HG03432 (cell line): ENCODE data around the gene SUPV3L1.

Experiments used
- ATAC-seq: cut with Tn5 transposase; IDR thresholded peaks from one replicate; pipeline ENCODE4 v1.9.1; 2021; ENCODE audit warnings: mild to moderate bottlenecking, moderate library complexity; ENCODE audit not compliant: unreplicated experiment

SUPV3L1 gene

DNA sequence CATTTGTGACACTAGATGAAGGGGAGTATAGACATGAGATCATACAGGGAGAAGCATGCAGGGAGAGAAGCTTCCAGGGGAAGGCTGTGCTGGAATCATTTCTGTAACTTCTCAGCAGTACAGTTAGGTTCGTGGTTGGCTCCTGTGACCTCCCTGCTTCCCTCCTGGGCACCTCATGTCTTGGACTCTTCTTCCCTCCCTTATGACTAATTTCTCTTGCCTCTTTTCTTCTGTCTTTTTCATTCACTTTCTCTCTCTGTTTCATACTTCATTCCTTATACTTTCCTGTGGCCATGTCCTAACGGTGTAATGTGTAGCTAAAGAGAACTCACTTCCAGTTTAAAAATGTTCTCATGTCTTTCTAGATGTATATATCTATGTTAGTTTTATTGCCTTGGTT, 21.0 kb downstream of the SUPV3L1 start:
- ATAC-seq = no peak

DNA sequence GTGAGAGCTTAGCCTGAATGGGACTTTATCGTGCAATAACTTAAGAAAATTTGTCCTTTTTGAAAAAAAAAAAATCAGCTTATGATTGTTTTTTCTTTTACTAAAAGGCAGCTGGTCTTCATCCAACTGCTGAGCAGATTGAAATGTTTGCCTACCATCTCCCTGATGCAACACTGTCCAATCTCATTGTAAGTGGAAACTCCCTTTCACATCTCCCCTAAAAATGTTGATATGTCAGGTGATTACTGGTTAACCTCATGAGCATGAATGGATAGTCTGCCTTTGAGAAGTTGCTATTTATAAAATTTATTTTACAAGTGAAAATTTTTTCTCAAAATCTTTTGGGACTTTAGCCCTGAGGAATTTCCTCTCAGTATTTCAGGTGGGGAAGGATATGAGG, 22.3 kb downstream of the SUPV3L1 start:
- ATAC-seq = no peak

DNA sequence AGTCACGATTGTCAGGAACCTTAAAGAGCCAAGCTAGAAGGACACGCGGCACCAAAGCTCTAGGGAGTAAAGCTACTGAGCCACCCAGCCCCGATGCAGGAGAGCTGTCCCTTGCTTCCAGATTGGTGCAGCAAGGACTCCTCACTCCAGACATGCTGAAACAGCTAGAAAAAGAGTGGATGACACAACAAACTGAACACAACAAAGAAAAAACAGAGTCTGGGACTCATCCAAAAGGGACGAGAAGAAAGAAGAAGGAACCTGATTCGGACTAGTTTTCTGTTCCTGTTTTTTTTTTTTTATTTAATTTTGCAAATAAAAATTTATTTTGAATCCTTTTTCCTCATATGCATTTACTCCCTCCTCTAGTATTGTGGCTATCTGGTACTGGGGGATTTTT, 28.7 kb downstream of the SUPV3L1 start:
- no peak for ATAC-seq

DNA sequence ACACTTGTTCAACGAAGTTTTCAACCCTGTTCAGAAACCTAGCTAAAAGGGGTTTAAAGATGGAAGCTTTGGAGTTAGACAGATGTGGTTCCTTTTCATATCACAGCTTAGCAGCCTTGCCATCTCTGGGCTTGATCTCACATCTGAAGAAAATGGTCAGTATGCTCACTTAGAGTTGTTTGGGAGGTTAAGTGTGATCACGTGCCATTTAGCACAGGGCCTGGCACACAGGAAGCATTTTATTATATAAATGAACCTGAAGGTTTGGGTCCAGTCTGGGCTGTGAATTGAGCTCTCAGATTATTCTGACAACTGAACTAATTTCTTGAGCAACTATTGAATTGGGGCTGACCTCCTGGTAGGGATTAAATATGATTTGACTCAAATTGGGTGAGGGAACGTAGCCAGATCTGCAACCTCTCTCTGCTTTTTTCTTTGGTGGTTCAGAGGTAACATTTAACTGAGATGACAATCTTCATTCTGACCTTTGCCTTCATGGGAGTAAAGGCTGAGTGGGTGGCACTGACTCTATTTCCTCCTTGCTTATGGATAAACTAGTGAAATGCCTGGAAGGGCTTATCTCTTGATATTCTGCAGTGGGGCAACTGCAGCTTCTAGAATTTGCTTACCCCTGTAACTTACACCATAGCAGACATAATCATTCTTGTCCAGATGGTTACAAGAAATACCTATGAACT, 29.9 kb downstream of the SUPV3L1 start:
- ATAC-seq = no peak

DNA sequence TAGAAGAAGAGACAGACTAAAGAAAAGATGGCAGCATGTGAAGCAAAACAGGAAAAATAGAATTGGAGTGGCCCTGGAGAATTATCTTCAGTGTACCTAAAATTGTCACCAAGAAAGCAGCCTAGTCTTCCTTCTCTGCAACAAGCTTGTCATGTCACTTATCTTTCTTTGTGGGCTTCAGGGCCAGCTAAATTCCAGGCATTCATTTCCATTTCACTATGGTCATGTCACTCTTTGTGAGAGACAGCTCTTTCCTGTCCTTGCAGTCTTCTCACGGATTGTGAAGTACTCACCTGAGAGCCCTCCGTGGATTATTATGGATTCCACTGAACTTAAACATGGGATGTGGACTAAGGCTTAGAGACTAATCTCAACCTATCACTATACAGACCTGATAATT, 31.1 kb downstream of the SUPV3L1 start:
- no peak for ATAC-seq

GRCh38 chr10:69211524-69211923, 31.5 kb downstream of the SUPV3L1 start:
- ATAC-seq = no peak

- no peak for ATAC-seq
Observed at GRCh38 chr10:69213591-69214311, 33.7 kb downstream of the SUPV3L1 start.

DNA sequence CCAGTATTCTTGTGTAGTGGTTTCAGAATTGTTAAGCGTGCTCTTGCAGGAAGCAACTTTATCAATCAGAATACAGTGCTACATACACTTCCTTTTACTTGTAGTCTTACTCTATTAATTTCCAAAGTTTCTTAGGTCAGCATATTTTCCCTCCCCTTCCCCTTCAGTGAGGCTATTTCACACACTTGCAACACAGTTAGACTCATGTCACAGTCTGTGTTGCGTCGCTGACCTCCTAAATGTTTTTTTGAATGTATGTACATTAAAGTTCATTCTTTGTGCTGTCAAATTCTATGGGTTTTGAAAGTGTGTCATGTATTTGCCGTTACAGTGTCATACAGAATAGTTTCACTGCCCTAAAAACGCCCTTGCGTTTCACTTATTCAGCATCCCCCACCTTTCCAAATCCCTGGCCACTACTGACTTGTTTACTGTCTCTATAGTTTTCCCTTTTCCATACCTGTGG, 34.7 kb downstream of the SUPV3L1 start:
- ATAC-seq = no peak

DNA sequence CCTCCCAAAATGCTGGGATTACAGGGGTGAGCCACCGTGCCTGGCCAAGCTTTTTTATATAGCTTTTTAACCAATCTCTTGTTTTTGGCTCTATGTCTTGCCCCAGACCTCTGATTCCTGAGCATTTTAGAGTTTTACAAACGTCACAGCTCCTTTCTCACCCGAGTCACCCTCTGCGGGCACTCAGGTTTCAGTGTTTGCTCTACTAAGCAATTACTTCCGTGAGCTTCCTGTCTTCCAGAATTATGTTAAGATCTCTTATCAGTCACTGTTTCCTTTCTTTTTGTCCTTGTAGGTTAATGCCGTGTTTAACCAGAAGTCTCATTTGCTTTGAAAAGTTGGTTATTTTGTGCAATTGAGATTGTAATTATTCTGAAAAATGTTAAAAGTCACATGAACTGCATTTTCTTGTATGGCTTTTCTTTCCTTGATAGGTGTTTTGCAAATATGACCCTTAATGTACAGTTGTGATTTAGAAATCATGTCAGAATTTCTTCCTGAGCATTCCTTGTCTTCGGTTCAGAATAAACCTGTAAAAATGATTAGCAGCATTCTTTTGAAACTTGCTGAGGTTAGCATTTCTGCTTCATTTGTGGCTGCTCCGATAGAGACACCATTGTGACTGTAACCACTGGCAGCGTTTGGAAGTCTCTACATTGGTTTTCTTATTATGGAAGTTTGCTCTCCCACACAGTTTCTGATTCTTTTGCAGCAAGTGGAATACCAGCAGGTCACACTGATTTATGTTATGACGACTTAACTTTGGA, 35.6 kb downstream of the SUPV3L1 start:
- no peak for ATAC-seq

GRCh38 chr10:69216577-69217118, 36.6 kb downstream of the SUPV3L1 start:
- no peak for ATAC-seq

GRCh38 chr10:69217119-69217754, 37.2 kb downstream of the SUPV3L1 start:
- ATAC-seq = no peak

GRCh38 chr10:69218831-69219230, 38.8 kb downstream of the SUPV3L1 start:
- no peak for ATAC-seq

- no peak for ATAC-seq
Observed at GRCh38 chr10:69220041-69220451, 40.0 kb downstream of the SUPV3L1 start, which contains the start of gene HKDC1. TSS of gene HKDC1 (plus strand) at chr10:69220332. CDS start at chr10:69220436, 104 bp downstream.

DNA sequence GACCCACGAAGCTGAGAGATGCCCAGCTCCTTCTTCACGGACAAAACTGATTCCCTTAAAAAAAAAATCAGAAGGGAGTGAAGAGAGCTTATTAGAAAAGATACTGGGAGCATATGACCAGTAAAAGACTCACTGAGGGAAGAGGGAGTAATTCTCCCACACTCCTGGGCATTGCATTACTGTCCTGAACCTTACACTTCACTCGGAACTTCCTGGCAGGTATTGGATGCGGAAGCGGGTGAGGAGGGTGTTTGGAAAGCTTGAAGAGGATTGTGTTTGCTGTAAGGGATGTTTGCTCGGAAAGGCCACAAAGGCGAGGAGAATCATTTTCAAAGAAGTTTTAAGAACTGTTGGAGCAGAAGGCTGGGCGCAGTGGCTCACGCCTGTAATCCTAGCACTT, 40.5 kb downstream of the SUPV3L1 start:
- no peak for ATAC-seq

DNA sequence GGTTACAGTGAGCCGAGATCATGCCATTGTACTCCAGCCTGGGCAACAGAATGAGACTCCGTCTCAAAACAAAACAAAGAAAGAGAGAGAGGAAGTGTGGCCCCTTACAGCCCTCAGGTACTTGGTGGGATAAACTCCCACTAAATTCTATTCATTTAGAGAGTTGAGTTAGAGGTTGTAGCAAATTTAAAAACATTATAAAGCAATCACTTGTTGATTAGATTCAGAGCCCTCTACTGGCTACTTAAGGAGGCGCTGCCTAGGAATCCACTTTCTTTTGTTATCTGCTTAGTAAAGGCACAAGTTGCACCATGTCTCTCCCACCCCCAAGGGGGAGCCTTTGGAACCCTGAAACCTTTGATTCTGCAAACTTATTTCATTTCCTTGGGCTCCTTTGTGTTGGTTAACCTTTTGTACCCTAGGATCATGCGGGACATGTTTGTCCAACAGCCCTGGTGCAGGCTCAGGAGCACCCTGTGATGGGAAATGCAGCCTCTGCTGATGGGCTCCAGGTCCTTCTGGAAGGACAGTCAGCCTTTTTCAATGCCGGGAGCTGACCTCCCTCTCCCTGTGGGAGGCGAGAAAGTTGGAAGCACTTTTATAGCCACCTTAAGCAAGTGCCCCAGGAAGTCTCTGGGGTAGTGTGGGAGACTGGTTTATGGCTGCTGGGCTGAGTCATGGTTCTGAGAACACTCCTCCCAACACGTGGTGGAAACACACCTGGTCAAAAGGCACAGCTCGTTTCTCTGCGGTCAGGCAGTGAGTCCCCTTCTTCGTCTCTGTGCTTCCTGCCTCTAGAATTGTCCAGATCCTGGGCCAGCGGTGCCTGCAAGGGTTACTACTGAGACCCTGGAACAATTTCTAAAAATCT, 42.4 kb downstream of the SUPV3L1 start:
- ATAC-seq = peak; percentile 96

DNA sequence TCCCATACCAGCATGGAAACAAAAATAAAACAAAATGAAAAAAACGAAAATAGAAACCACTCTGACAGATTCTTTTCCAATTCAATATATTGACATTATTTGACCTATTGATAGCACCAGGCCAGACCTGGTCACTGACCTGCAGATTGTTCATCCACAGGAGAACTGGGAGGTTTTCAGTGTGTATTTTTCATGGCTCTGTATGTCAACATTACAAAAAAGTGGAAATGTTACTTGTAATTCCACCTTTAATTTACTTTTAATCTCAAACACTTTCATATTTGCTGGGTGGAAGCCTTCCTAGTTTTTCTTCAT, 43.0 kb downstream of the SUPV3L1 start:
- peak; percentile 5 for ATAC-seq

DNA sequence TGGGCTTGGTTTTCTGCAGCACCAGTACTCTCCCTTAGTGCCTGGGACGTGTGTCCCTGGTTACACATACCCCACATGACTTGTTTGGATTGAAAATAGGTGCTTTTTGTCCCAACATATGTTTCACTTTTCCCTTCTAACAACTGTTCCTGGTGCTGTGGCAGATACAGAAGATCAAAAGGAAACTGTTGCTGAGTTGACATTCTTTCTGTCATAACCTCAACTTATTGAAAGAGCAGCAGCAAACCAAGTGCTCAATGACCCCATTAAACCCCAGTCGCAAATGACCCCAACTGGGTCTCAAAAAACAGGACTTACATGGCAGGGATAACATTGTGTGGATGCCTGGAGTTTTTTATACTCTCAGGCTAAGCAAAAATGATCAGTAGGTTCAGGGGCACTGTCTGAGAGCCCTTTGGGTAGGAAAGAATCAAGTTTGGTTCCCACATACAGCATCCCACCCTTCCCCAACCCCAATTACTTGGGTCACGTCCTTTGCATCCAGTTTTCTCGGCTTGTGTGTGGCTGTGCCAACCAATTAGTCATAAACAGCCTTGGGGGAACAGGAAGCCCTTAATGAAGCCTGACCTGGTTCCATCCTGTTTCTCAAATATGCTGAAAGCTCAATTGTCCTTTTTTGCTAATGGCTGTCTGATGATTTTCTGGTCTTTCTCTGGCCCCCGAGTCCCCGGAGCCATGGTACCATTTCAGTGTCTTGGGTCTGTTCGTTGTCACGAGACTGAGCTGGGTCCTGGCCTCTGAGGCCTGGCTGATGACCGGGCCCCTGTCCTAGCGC, 45.0 kb downstream of the SUPV3L1 start:
- no peak for ATAC-seq

- ATAC-seq = no peak
Observed at GRCh38 chr10:69225681-69226080, 45.6 kb downstream of the SUPV3L1 start.

- ATAC-seq = no peak
Observed at GRCh38 chr10:69226919-69227450, 47.0 kb downstream of the SUPV3L1 start.
